DMS53 (cell line): ENCODE measurements around the gene ADGRG3.

Experiments
- DNase-seq: peaks from one replicate; lab custom pipeline; 2025; lab: John Stamatoyannopoulos, UW

ADGRG3 gene

GRCh38 chr16:57681950-57682728 is 14.0 kb downstream of the ADGRG3 start:
- DNase-seq: no peak

- no peak for DNase-seq
These were observed 14.9 kb downstream of the ADGRG3 start for GRCh38 chr16:57682809-57683635.

GRCh38 chr16:57683636-57684545 is 15.8 kb downstream of the ADGRG3 start:
- no peak for DNase-seq

- no peak for DNase-seq
These were observed 16.7 kb downstream of the ADGRG3 start for GRCh38 chr16:57684626-57685358.

- no peak for DNase-seq
These were observed 17.5 kb downstream of the ADGRG3 start for GRCh38 chr16:57685633-57686032.

- DNase-seq: no peak
These were observed 18.5 kb downstream of the ADGRG3 start for GRCh38 chr16:57686577-57686976.

- no peak for DNase-seq
These were observed 19.3 kb downstream of the ADGRG3 start for GRCh38 chr16:57687363-57687929.

- no peak for DNase-seq
These were observed 20.4 kb downstream of the ADGRG3 start for GRCh38 chr16:57688487-57688986.

- DNase-seq: peak; percentile 33
These were observed 21.1 kb downstream of the ADGRG3 start for GRCh38 chr16:57688987-57689761.

GRCh38 chr16:57689762-57690558 is 21.9 kb downstream of the ADGRG3 start:
- DNase-seq: no peak

GRCh38 chr16:57690782-57691471 is 22.8 kb downstream of the ADGRG3 start:
- no peak for DNase-seq

GRCh38 chr16:57692636-57693035 is 24.5 kb downstream of the ADGRG3 start:
- DNase-seq: no peak

GRCh38 chr16:57693550-57693949 is 25.4 kb downstream of the ADGRG3 start:
- DNase-seq: no peak

- no peak for DNase-seq
These were observed 26.2 kb downstream of the ADGRG3 start for GRCh38 chr16:57694231-57694724.

GRCh38 chr16:57694725-57695679 is 26.9 kb downstream of the ADGRG3 start, which contains the start of gene DRC7:
Gene DRC7 (plus strand): TSS chr16:57694806. CDS start chr16:57697950, 3,144 bp downstream.
- peak; percentile 94 for DNase-seq

GRCh38 chr16:57695680-57696069 is 27.6 kb downstream of the ADGRG3 start:
- DNase-seq: no peak

- no peak for DNase-seq
These were observed 28.1 kb downstream of the ADGRG3 start for GRCh38 chr16:57696240-57696639.
